CD4-positive, alpha-beta T cell treated with Interleukin-1 beta for 1 hour (primary cell): Measurements from ENCODE around the gene TXNDC5.
"Not testable (repeated sequence)": the region's sequence is repeated elsewhere in the genome, so short reads cannot be mapped to it uniquely, and the experiment has no call there.

Experiments used
- DNase-seq, 2 donors: peaks; one replicate each; pipeline ENCODE4 v3.0.0-alpha.2; 2020 to 2022

Gene TXNDC5

GRCh38 chr6:7894262-7895124 lies 16.1 kb downstream of the TXNDC5 start:
- no peak for DNase-seq

GRCh38 chr6:7893342-7893741 lies 17.2 kb downstream of the TXNDC5 start:
- DNase-seq, result no peak

GRCh38 chr6:7892367-7892766 lies 18.2 kb downstream of the TXNDC5 start:
- not testable (repeated sequence) for DNase-seq

- no peak for DNase-seq
Measured at GRCh38 chr6:7891078-7891872, 19.3 kb downstream of the TXNDC5 start.

GRCh38 chr6:7888587-7889357 lies 21.8 kb downstream of the TXNDC5 start:
- DNase-seq, result no peak

GRCh38 chr6:7887278-7887991 lies 23.2 kb downstream of the TXNDC5 start:
- DNase-seq, result no peak

- DNase-seq, result no peak
Measured at GRCh38 chr6:7886132-7886531, 24.5 kb downstream of the TXNDC5 start.

- no peak for DNase-seq
Measured at GRCh38 chr6:7883381-7883780, 27.2 kb downstream of the TXNDC5 start.

- DNase-seq, result no peak
Measured at GRCh38 chr6:7882505-7883257, 27.9 kb downstream of the TXNDC5 start.

- no peak for DNase-seq
Measured at GRCh38 chr6:7881765-7882500, 28.7 kb downstream of the TXNDC5 start.

- no peak for DNase-seq
Measured at GRCh38 chr6:7880718-7881107, 29.9 kb downstream of the TXNDC5 start.

- no peak for DNase-seq
Measured at GRCh38 chr6:7879980-7880717, 30.4 kb downstream of the TXNDC5 start.

GRCh38 chr6:7879579-7879978 lies 31.0 kb downstream of the TXNDC5 start:
- DNase-seq, result no peak

GRCh38 chr6:7879043-7879442 lies 31.5 kb downstream of the TXNDC5 start:
- DNase-seq, result no peak

- no peak for DNase-seq
Measured at GRCh38 chr6:7878401-7878964, 32.1 kb downstream of the TXNDC5 start.

- no peak for DNase-seq
Measured at GRCh38 chr6:7868926-7869325, 41.7 kb downstream of the TXNDC5 start.

GRCh38 chr6:7866526-7866925 lies 44.1 kb downstream of the TXNDC5 start:
- DNase-seq, result no peak

- DNase-seq, result no peak
Measured at GRCh38 chr6:7865781-7866180, 44.8 kb downstream of the TXNDC5 start.

- no peak for DNase-seq
Measured at GRCh38 chr6:7859591-7859990, 51.0 kb downstream of the TXNDC5 start.

- no peak for DNase-seq
Measured at GRCh38 chr6:7851780-7852179, 58.8 kb downstream of the TXNDC5 start.
